Measurements from ENCODE around the gene ANKFN1. TPM values are rescaled to one million over a fixed set of nuclear protein-coding genes. Genes with fewer than 3 reads are reported as not detected.

ANKFN1 gene
- total RNA-seq, 2 donors from 2014 or later: 0.26 to 0.33 TPM

GRCh38 chr17:56358651-56359050 is 205.4 kb downstream of the ANKFN1 start:
- Histone ChIP-seq H3K27me3 (no peaks in the 10 kb centered on the region), H3K4me3 (no peak overlapping the region), H3K4me1 (no peaks in the 10 kb centered on the region), H3K27ac (no peak overlapping the region), H3K9me3 (no peaks in the 10 kb centered on the region), H3K36me3 (replicated peaks in 1 of 2; ENCODE audit: insufficient read depth in 1 of 2, low read depth in 2 of 2) (no peaks in the 10 kb centered on the region)
- WGBS, 2 donors: 54 to 62% methylated on average over 3 of the region's 3 CpGs
- intact Hi-C loops (cut with DNase I): no loop called here
- ATAC-seq (no peak), DNase-seq (no peak)
- TF ChIP-seq POLR2A (IDR thresholded peaks at IDR 0.05) (no peak), CTCF (IDR thresholded peaks at IDR 0.05) (no peak)

GRCh38 chr17:56359518-56359917 is 206.2 kb downstream of the ANKFN1 start:
- H3K9me3 ChIP-seq: no peaks in the 10 kb centered on the region
- no peak overlapping the region for H3K27ac ChIP-seq
- H3K4me3 ChIP-seq: no peak overlapping the region
- WGBS, 2 donors: 30 to 37% methylated on average over 2 of the region's 2 CpGs
- no peaks in the 10 kb centered on the region for H3K4me1 ChIP-seq
- no peaks in the 10 kb centered on the region for H3K36me3 ChIP-seq (replicated peaks in 1 of 2; ENCODE audit: insufficient read depth in 1 of 2, low read depth in 2 of 2)
- TF ChIP-seq CTCF (IDR thresholded peaks at IDR 0.05): no peak
- ATAC-seq: no peak
- H3K27me3 ChIP-seq: no peaks in the 10 kb centered on the region
- DNase-seq: no peak
- intact Hi-C loops (cut with DNase I): no loop called here

GRCh38 chr17:56367366-56367765 is 214.1 kb downstream of the ANKFN1 start:
- no peak overlapping the region for H3K4me3 ChIP-seq
- TF ChIP-seq POLR2A (IDR thresholded peaks at IDR 0.05) (no peak), CTCF (IDR thresholded peaks at IDR 0.05) (no peak)
- no peak for DNase-seq
- no peaks in the 10 kb centered on the region for H3K4me1 ChIP-seq
- WGBS, 2 donors: 28 to 30% methylated on average over 1 of the region's 1 CpG
- no peaks in the 10 kb centered on the region for H3K36me3 ChIP-seq (replicated peaks in 1 of 2; ENCODE audit: insufficient read depth in 1 of 2, low read depth in 2 of 2)
- intact Hi-C loops (cut with DNase I): no loop called here
- H3K27ac ChIP-seq: no peak overlapping the region
- no peaks in the 10 kb centered on the region for H3K27me3 ChIP-seq
- ATAC-seq: no peak
- no peaks in the 10 kb centered on the region for H3K9me3 ChIP-seq

GRCh38 chr17:56373981-56374833 is 220.9 kb downstream of the ANKFN1 start:
- Histone ChIP-seq H3K27me3 (no peaks in the 10 kb centered on the region), H3K9me3 (no peaks in the 10 kb centered on the region), H3K27ac (no peak overlapping the region), H3K36me3 (replicated peaks in 1 of 2; ENCODE audit: insufficient read depth in 1 of 2, low read depth in 2 of 2) (no peaks in the 10 kb centered on the region), H3K4me1 (no peaks in the 10 kb centered on the region), H3K4me3 (no peak overlapping the region)
- 39 to 43% methylated on average over 9 of the region's 9 CpGs for WGBS, 2 donors
- TF ChIP-seq CTCF (IDR thresholded peaks at IDR 0.05) (no peak), POLR2A (IDR thresholded peaks at IDR 0.05) (no peak)
- ATAC-seq: no peak
- intact Hi-C loops (cut with DNase I): no loop called here
- DNase-seq: no peak

GRCh38 chr17:56389356-56389755 is 236.1 kb downstream of the ANKFN1 start:
- Histone ChIP-seq H3K27me3 (no peaks in the 10 kb centered on the region), H3K9me3 (no peaks in the 10 kb centered on the region), H3K4me1 (no peaks in the 10 kb centered on the region), H3K4me3 (no peak overlapping the region), H3K27ac (no peak overlapping the region), H3K36me3 (replicated peaks in 1 of 2; ENCODE audit: insufficient read depth in 1 of 2, low read depth in 2 of 2) (no peaks in the 10 kb centered on the region)
- ATAC-seq (no peak), DNase-seq (no peak)
- intact Hi-C loops (cut with DNase I): no loop called here
- 92% methylated on average over 1 of the region's 1 CpG for WGBS, 2 donors
- no peak for TF ChIP-seq POLR2A (IDR thresholded peaks at IDR 0.05)
- no peak for TF ChIP-seq CTCF (IDR thresholded peaks at IDR 0.05)

All from body of pancreas (tissue), 4 donors.